Loucy (cell line): ENCODE data around the gene ARL5C.

ENCODE experiments used
- CTCF ChIP-seq: fragments of 200-600 bp; sonication (generic); conservative IDR thresholded peaks from 2 replicates; pipeline ENCODE4 v1.5.1; 2014; ENCODE audit warnings: mild to moderate bottlenecking, antibody characterized with exemption, low read length
- EZH2phosphoT487 ChIP-seq: fragments of 200-600 bp; IDR thresholded peaks from 2 replicates; pipeline ENCODE4 v1.6.1; 2018; ENCODE audit warnings: antibody characterized with exemption, mild to moderate bottlenecking, moderate library complexity, borderline replicate concordance

GRCh38 chr17:39187152-39187830 lies 21.3 kb upstream of the ARL5C start:
- TF ChIP-seq CTCF (no peak), EZH2phosphoT487 (no peak)
